Activated CD4-positive, CD25-positive, alpha-beta regulatory T cell treated with anti-CD3 and anti-CD28 coated beads, Interleukin-2, amount 50 U/mL, for 16 hours (primary cell): ENCODE measurements around the gene ENDOG.

Experiments used
- DNase-seq: peaks from one replicate; pipeline ENCODE4 v3.0.0-alpha.2; 2020; ENCODE audit warnings: low read depth, low spot score

ENDOG gene

DNA sequence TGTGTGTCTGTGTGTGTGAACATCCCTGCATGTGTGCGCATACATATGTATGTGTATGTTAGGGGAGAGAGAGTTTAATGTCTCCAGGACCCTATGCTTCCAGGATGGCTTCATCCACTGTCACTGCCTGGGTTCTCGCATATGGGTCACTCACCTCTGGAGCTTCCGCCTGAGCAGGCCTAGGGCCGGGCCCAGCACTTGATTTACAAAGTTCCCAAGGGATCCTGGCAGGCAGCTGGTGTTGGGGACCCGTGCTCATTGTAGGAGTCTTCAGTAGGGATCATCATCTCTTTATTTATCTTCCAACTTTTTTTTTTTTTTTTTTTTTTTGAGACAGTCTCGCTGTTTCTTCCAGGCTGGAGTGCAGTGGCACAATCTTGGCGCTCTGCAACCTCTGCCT lies 18.2 kb upstream of the ENDOG start:
- no peak for DNase-seq

DNA sequence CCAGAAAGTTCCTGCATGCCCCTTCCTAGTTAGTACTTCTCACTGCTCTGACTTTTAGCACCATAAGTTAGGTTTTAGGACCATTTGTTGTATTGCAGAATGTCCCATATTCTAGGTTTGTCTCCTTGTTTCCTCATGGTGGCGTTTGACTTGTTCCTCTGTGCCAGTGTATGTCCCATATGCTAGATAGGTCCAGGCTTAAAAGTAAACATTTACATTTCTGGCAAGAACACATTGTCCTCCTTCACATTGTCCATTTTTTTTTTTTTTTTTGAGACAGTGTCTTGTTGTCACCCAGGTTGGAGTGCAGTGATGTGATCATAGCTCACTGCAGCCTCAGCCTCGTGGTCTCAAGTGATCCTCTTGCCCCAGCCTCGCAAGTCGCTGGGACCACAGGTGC lies 15.8 kb upstream of the ENDOG start:
- no peak for DNase-seq

DNA sequence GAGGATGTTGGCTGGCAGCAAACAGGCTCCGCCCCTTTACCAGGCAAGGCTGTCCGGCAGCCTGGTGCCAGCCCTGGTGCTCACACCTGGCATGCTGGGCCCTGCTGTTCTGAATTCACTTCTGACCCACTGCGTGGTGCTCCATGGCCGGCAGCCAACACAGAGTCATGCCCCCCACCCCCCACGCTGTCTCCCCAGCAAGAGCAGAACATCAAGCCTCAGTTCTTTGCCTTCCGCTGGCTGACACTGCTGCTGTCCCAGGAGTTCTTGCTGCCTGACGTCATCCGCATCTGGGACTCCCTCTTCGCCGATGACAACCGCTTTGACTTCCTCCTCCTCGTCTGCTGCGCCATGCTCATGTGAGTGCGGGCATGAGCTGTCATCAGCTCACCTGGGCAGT lies 12.6 kb upstream of the ENDOG start:
- no peak for DNase-seq

DNA sequence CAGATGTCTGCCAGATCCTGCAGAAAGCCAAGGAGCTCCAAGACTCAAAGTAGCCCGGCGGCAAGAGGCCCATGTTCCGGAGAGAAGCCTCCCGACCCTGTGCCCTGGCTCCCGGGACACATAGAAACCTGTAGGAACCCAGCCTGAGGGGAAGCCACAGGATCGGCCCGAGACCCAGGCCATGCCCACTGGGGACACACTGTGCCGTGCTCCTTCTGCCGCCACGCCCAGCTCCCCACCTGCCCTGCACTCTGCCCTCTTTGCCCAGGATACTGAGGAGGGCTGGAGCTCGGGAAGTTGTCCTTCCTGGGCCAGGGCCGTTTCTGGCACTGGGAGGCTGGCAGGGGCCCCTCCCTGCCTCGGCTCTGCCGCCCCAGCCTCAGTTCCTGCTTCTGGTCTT lies 10.5 kb upstream of the ENDOG start:
- no peak for DNase-seq

DNA sequence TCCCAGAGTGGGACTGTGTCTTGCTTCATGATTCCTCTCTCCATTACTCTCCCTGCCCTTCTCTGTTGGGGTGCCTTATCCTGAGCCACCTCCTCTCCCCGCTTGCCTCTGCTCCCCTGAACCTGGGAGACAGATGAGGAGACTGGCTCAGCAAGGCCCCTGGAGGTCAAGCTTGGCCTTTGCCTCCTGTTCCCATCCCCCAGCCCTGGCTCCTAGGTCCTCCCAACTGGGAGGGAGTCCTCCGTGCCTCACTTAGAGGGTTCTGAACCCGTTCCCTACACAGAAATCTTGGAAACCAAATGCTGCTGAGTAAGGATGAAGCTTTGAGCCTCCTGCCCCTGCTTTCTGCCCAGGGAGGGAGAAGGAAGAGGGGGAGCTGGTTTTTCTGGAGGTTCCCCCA lies 9.8 kb upstream of the ENDOG start:
- no peak for DNase-seq

DNA sequence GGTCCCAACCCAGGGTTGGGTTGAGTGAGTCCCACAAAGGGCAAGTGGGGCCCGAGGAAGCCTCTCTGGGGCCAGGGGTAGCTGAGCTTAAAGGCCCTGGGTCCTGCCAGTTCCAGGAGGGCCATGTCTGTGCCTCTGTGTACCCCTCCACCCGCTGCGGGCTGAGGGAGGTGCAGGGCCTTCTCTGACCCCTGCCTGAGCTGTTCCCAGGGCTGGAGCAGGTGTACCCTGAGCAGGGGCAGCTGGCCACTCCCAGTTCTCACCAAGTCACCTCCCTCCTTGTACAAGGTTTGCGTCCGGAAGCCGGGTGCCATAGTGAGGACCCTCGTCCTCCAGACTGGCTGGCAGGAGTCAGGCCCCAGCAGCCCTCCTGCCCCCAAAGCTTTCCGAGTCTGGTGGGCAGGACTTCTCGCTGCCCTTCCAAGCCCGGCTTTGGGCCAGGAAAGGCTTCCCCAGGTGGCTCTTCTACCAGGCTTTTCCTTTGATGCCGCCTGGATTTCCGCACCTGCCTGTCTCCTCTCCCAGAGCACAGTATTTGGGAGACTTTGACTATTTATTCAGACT lies 9.2 kb upstream of the ENDOG start:
- DNase-seq = no peak

DNA sequence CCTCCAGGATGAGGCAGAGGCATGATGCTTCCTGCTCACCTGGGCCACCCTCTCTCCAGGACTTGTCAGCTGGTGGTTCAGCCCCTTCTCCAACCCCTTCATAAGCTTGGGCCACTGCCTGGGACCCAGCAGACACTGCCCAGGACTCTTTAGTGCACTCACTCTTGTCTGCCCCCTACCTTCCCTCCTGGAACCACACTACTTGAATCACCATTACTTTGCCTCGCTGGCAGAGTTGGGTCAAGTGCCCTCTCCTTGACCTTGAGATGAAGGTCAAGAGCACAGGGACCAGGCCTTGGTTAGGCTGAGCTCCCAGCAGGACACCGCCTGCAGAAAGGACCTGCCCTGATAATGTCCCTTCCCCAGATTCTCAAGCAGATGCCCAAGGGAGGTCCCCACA lies 8.5 kb upstream of the ENDOG start:
- DNase-seq = no peak

DNA sequence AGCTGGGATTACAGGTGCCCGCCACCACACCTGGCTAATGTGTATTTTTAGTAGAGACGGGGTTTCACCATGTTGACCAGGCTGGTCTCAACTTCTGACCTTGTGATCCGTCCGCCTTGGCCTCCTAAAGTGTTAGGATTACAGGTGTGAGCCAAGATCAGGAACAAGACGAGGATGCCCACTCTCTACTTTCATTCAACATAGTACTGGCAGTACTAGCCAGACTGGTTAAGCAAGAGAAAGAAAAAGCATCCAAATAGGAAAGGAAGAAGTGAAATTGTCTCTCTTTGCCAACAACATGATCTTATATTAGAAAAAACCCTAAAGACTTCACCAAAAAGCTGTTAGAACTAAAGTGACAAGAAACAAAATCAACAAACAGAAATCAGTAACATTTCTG lies 7.4 kb upstream of the ENDOG start:
- no peak for DNase-seq

DNA sequence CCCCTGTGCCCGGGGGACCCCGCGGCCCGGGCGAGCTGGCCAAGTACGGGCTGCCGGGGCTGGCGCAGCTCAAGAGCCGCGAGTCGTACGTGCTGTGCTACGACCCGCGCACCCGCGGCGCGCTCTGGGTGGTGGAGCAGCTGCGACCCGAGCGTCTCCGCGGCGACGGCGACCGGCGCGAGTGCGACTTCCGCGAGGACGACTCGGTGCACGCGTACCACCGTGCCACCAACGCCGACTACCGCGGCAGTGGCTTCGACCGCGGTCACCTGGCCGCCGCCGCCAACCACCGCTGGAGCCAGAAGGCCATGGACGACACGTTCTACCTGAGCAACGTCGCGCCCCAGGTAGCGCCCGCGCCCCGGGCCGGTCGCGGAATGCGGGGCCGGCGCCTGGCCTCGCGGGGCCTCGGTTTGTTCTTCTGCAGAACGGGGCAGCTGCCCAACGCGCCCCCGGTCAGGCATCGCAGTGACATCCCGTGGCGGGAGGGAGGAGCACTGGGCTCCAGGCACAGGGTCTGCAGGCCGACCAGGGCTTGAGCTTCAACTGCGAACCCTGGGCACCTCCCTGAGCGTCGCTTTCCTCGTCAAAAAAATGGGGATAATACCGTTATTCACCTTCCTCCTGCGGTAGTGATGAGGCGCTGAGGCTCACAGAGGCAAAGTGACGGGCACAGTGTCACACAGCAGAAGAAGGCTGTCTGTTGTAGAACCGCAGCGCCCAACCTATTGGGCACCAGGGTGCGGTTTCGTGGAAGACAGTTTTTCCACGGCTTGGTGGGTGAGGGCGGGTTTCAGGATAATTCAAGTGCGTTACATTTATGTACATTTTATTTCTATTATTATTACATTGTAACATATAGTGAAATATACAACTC lies 777 bp downstream of the ENDOG start:
- no peak for DNase-seq

DNA sequence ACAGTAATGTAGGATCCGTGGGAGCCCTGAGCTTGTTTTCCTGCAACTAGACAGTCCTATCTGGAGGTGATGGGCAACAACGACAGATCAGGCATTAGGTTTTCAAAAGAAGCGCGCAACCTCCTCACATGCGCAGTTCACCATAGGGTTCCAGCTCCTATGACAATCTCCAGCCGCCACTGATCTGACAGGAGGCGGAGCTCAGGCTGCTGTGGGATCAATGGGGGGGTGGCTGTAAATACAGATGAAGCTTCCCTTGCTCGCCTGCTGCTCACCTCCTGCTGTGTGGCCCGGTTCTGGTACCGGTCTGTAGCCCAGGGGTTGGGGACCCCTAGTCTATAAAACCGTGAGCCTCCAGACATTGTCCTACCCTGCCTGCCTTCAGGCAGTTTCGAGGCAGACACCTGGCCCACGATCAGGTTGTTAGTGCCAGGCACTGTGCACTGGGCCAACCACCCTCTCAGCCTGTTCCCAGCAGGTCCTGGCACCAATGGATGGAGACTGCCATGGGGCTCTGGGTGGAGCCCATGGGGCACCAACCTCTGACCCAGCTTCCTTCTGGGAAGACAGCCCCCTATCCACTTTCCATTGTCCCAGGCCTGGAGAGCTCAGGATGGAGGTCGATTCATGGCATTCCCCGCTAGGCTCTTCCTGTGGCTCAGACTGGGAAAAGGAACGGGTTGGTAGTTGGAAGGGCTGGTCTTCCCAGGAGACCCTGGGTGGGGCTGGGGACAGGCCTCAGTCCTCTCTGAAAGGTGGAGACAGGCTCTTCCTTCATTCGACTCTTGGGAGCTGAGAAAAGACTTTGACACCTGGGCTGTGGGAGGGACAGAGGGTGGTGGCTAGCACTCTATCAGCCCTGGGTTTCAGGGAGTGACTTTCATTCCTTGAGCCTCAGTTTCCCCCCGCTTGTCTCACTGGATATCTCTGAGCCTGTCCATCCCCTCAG lies 1.7 kb downstream of the ENDOG start:
- DNase-seq = no peak

DNA sequence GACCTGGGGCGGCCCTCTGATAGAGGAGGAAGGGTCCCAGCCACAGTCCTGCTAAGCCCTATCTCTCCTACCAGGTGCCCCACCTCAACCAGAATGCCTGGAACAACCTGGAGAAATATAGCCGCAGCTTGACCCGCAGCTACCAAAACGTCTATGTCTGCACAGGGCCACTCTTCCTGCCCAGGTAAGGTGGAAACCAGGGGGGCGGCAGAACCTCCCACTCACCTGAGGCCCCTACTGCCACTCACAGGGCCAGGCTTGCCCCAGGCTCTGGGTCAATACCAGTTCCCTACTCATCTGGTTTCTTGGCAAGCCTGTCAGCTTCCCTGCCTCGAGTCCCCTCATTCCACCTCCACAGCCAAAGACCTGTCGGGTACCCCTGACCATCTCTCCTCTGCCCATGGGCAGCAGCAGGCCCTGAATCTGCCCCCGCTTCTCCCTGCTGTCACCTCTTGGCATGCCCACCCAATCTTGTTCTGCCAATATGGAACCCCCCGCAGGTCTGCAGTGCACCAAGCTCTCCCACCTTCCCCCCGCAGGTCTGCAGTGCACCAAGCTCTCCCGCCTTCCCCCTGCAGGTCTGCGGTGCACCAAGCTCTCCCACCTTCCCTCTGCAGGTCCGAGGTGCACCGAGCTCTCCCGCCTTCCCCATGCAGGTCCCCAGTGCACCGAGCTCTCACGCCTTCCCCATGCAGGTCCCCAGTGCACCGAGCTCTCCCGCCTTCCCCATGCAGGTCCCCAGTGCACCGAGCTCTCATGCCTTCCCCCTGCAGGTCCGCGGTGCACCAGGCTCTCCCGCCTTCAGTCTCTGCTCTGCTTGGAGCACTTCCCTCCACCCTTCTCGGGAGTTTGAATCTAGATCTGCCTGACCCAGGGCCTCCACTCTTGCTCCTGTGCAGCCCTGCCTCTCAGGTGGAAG lies 2.6 kb downstream of the ENDOG start:
- no peak for DNase-seq

DNA sequence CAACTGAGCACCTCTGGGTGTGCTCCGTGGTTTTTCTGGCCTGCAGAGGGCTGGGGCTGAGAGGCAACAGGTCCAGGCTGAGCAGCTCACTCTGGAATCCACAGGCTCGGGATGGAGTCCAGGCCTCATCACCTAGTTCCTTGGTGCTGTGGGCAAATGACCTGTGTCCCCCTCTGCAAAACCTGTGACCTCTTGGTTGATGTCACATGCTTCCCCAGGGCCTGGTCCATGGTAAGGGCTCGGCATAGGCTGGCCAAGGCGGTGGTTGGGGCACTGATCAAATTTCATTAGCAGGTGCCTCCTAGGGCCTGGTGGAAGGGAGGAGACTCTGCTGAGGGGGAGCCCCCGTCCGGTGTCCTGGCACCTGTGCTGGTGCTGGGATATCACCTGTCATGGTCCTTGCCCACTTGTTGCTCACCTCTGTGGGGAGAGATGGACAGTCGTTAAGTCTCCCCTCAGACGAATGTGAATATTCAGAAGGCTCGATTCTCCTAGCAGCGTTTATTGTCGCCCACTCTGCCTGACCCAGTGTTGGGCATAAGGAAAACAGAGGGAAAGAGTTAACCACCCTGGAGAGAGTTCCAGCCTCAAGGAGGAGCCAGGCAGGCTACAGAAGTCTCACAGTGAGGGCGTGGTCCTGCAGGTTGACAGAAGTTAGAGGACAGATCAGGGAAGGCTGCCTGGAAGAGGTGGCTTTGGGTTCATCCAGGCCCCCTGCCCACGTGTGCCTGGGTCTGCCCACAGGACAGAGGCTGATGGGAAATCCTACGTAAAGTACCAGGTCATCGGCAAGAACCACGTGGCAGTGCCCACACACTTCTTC lies 3.5 kb downstream of the ENDOG start:
- DNase-seq = no peak

DNA sequence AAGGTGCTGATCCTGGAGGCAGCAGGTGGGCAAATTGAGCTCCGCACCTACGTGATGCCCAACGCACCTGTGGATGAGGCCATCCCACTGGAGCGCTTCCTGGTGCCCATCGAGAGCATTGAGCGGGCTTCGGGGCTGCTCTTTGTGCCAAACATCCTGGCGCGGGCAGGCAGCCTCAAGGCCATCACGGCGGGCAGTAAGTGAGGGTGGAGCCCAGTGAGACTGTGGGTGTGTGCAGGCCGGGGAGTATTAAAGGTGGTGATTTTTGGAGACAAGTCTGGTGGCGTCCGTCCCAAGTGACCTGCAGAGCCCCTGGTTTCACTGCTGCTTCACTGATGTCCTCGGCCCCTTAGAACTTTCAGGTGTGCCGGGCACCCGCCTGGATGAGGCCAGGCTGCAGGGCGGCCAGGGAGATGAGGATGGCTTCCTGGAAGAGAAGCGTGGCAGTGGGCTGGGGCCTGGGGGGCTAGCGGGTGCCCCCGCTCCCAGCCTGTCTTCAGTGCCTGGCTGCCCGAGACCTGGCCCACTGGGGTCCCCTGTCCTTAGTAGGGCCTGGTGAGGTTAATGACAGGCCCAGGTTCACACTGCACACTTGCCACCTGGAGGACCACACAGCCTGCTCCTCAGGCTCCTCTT lies 4.2 kb downstream of the ENDOG start:
- no peak for DNase-seq

DNA sequence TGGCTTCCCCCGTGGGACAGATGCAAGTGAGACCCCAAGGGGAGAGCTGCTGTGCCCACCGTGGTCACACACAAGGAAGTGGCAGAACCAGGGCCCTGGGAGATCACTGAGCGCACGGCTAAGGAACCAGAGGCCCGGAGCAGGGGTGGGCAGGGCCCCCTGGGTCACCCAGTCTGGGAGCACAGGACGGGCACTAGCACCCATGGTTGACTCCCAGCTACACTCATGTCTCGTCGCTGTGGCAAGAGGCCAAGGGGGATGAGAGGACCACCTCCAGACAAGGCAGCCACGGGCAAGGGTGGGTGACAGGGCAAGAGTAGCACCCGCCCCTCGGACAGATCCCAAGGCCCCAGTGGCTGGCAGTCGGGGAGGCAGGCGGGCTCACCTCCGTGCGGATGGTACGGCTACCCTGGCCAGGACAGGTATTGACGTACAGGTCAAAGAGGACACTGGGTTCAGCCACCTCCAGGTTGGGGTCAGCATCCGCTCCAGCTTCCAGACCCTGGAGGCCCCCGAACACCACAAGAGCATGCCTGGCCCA lies 5.1 kb downstream of the ENDOG start:
- no peak for DNase-seq

DNA sequence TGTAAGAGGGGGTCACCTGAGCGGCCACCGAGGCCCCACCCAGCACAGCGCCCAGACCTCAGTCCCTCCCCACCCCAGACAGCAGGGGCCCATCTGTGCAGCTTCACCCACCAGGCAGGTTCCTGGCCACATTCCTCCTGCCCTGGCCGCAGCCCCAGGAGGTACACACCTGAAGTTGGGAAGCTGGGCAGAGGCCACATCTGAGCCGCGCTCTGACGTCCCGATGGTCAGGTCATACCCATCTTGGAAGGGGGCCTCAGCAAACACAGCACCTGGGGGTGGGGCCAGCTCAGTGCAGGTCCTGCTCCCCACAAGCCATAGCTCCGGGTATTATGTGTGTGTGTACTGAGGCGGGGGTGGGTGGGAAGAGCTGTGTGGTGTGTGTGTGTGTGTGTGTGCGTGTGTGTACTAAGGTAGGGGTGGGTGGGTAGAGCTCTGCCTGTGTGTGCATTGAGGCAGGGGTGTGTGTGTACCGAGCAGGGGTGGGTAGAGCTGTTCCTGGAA lies 5.7 kb downstream of the ENDOG start:
- DNase-seq = no peak

DNA sequence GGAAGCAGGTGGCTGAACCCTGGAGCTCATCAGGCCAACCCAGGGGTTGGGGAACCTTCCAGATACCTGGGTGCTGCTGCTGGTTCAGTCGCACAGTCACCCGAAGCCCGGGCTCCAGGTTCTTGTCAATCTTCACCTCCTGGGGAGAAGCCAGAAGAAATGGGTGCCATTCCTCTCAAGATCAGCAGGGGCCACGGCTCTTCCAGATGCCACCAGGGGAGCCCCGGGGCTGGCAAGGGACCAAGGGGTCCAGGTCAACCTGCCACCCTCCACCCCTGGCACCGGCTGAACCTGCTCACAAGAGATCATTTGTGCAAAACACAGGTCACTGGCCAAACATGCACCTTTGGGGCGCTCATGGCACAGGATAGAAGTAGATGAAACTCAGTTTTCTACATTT lies 6.6 kb downstream of the ENDOG start:
- no peak for DNase-seq

DNA sequence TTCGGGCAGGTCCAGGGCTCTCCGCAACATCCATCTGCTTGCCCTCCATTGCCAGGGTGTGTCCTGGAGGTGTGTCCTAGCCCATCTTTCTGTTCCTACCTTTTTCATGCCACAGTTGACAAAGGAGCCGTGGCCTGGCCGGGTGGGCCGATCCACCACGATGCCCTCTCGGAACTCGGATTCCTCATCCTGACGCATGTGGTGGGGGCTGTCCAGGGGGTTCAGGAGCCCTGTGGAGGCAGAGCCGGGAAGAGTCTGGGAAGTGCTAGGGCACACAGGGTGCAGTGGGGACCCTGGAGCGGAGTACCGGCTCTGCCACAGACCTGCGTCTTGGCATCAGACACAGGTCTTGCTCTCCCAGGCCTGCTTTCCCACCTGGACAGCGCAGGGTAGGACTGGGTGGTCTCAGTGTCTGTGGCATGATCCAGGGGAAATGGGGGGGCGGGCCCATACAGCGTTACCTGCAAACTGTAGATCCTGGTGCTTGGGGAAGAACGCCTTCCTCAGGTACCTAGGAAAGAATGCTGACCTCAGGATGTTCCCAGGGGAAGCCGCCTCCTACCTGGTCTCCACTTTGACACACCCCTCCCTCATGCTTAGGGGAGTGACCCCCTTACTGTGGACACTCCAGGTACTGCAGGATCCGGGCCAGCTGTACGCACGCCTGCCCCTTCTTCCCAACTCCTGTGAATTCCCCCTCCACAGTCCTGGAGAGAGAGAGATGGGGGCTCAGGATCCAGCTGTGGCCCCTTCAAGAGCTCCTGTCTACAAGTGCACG lies 7.8 kb downstream of the ENDOG start:
- DNase-seq = no peak

DNA sequence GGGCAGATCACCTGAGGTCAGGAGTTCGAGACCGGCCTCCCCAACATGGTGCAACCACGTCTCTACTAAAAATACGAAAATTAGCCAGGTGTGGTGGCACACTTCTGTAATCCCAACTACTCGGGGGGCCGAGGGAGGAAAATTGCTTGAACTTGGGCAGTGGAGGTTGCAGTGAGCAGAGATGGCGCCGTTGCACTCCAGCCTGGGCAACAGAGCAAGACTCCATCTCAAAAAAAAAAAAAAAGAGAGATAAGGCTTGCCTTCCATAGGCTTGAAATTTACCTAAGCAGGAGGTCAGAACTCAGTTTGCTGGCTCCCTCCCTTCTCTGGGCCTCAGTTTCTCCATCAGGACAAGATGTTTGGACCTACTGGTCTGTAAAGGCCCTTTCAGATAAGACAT lies 10.0 kb downstream of the ENDOG start:
- DNase-seq = no peak
